ENCODE data around the gene RELA. TPM values are rescaled to one million over a fixed set of nuclear protein-coding genes. Genes with fewer than 3 reads are reported as not detected.
A peak's percentile ranks its signal among the peaks of the same experiment; 100 is the strongest.
"Not testable (repeated sequence)": the region's sequence is repeated elsewhere in the genome, so short reads cannot be mapped to it uniquely, and the experiment has no call there.

The RELA gene
- 10 to 100 TPM; 69.6 to 71.6 TPM for total RNA-seq

- peaks cover 23% of the 10 kb centered on the region for H3K36me3 Mint-ChIP-seq
- peak within 1 kb of the TSS; percentile 89 for H3K4me3 Mint-ChIP-seq
- H3K4me1 Mint-ChIP-seq: peaks cover 30% of the 10 kb centered on the region
- H3K27me3 Mint-ChIP-seq: no peaks in the 10 kb centered on the region
- peak; percentile 97 for DNase-seq
- peak within 1 kb of the TSS; percentile 95 for H3K27ac Mint-ChIP-seq
- no peaks in the 10 kb centered on the region for H3K9me3 Mint-ChIP-seq
Observed at GRCh38 chr11:65662799-65663638, at the start of gene RELA. TSS of gene RELA (minus strand) at chr11:65662916. CDS start at chr11:65662832, 84 bp downstream.

- peak; percentile 98 for DNase-seq
- peak within 1 kb of the TSS; percentile 95 for H3K4me3 Mint-ChIP-seq
- H3K9me3 Mint-ChIP-seq: no peaks in the 10 kb centered on the region
- H3K27me3 Mint-ChIP-seq: no peaks in the 10 kb centered on the region
- H3K27ac Mint-ChIP-seq: peak within 1 kb of the TSS; percentile 98
- peaks cover 24% of the 10 kb centered on the region for H3K4me1 Mint-ChIP-seq
- H3K36me3 Mint-ChIP-seq: peaks cover 26% of the 10 kb centered on the region
Observed at GRCh38 chr11:65711785-65712632, 49.3 kb upstream of the RELA start, which contains the start of gene KAT5. TSS of gene KAT5 (plus strand) at chr11:65712252. CDS start at chr11:65712268, 16 bp downstream.

- H3K4me3 Mint-ChIP-seq: no peak overlapping the region
- peaks cover 29% of the 10 kb centered on the region for H3K4me1 Mint-ChIP-seq
- peaks cover 21% of the 10 kb centered on the region for H3K36me3 Mint-ChIP-seq
- no peaks in the 10 kb centered on the region for H3K27me3 Mint-ChIP-seq
- H3K27ac Mint-ChIP-seq: no peak overlapping the region
- DNase-seq: no peak
- H3K9me3 Mint-ChIP-seq: no peaks in the 10 kb centered on the region
Observed at GRCh38 chr11:65710421-65710820, 47.7 kb upstream of the RELA start.

- Mint-ChIP-seq H3K36me3 (peaks cover 14% of the 10 kb centered on the region), H3K4me1 (peaks cover 24% of the 10 kb centered on the region), H3K9me3 (no peaks in the 10 kb centered on the region)
Observed at GRCh38 chr11:65709661-65710060, 46.9 kb upstream of the RELA start.

GRCh38 chr11:65708451-65708850, 45.7 kb upstream of the RELA start:
- Mint-ChIP-seq H3K9me3 (no peaks in the 10 kb centered on the region), H3K27me3 (peaks cover 3% of the 10 kb centered on the region), H3K4me3 (no peak overlapping the region), H3K36me3 (peaks cover 5% of the 10 kb centered on the region), H3K27ac (no peak overlapping the region), H3K4me1 (peaks cover 18% of the 10 kb centered on the region)
- no peak for DNase-seq

More at GRCh38 chr11:65709661-65710060, 46.9 kb upstream of the RELA start:
- H3K27me3 Mint-ChIP-seq: no peaks in the 10 kb centered on the region
- DNase-seq: no peak
- no peak overlapping the region for H3K27ac Mint-ChIP-seq
- no peak overlapping the region for H3K4me3 Mint-ChIP-seq

- H3K27ac Mint-ChIP-seq, H3K36me3 Mint-ChIP-seq, H3K4me3 Mint-ChIP-seq, H3K27me3 Mint-ChIP-seq, H3K9me3 Mint-ChIP-seq, DNase-seq: not testable (repeated sequence)
- peaks cover 11% of the 10 kb centered on the region for H3K4me1 Mint-ChIP-seq
Observed at GRCh38 chr11:65707002-65707401, 44.3 kb upstream of the RELA start.

DNA sequence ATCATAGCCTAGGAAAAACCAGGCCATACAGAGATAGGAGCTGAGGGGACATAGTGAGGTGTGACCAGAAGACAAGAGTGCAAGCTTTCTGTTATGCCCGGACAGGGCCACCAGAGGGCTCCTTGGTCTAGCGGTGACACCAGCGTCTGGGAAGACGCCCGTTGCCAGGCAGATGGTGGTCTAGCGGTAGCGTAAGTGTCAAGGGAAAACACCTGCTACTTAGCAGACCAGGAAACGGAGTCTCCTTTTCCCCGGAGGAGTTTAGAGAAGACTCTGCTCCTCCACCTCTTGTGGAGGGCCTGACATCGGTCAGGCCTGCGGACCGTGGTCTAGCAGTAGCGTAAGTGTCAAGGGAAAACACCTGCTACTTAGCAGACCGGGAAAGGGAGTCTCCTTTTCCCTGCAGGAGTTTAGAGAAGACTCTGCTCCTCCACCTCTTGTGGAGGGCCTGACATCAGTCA, 43.6 kb upstream of the RELA start:
- H3K27ac Mint-ChIP-seq: peak overlapping the region; percentile 26
- not testable (repeated sequence) for H3K36me3 Mint-ChIP-seq, H3K27me3 Mint-ChIP-seq, H3K9me3 Mint-ChIP-seq
- H3K4me1 Mint-ChIP-seq: peaks cover 11% of the 10 kb centered on the region
- H3K4me3 Mint-ChIP-seq: peak overlapping the region; percentile 26
- DNase-seq: peak; percentile 83

DNA sequence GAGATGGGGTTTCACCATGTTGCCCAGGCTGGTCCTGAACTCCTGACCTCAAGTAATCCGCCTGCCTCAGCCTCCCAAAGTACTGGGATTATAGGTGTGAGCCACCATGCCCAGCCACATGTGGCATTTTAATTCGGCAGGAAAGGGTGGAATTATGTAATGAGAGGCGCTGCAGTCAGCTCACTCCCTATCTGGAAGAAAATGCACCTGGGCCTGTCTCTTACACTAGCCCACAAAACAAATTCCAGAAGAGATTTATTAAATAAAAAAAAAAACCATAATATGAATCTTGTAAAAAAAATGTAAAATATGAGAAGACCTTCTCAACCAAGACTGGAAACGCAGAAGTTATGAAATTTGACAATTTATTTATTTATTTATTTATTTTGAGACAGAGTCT, 41.1 kb upstream of the RELA start:
- no peak overlapping the region for H3K27ac Mint-ChIP-seq
- H3K27me3 Mint-ChIP-seq: peaks cover 3% of the 10 kb centered on the region
- H3K4me3 Mint-ChIP-seq: no peak overlapping the region
- no peaks in the 10 kb centered on the region for H3K36me3 Mint-ChIP-seq
- DNase-seq: no peak
- peaks cover 8% of the 10 kb centered on the region for H3K4me1 Mint-ChIP-seq
- H3K9me3 Mint-ChIP-seq: no peaks in the 10 kb centered on the region

GRCh38 chr11:65701686-65702085, 39.0 kb upstream of the RELA start:
- Mint-ChIP-seq H3K4me3 (no peak overlapping the region), H3K27ac (no peak overlapping the region), H3K36me3 (no peaks in the 10 kb centered on the region), H3K9me3 (no peaks in the 10 kb centered on the region), H3K4me1 (peaks cover 4% of the 10 kb centered on the region), H3K27me3 (peaks cover 3% of the 10 kb centered on the region)
- no peak for DNase-seq

- H3K4me1 Mint-ChIP-seq: no peaks in the 10 kb centered on the region
- H3K27me3 Mint-ChIP-seq: peaks cover 3% of the 10 kb centered on the region
- no peak overlapping the region for H3K27ac Mint-ChIP-seq
- H3K36me3 Mint-ChIP-seq: no peaks in the 10 kb centered on the region
- no peak for DNase-seq
- no peaks in the 10 kb centered on the region for H3K9me3 Mint-ChIP-seq
- H3K4me3 Mint-ChIP-seq: no peak overlapping the region
Observed at GRCh38 chr11:65700399-65700798, 37.7 kb upstream of the RELA start.

- H3K4me3 Mint-ChIP-seq: no peak overlapping the region
Observed at GRCh38 chr11:65699306-65699705, 36.6 kb upstream of the RELA start.

GRCh38 chr11:65698205-65698604, 35.5 kb upstream of the RELA start:
- Mint-ChIP-seq H3K27ac (no peak overlapping the region), H3K27me3 (no peaks in the 10 kb centered on the region), H3K4me3 (no peak overlapping the region), H3K9me3 (no peaks in the 10 kb centered on the region), H3K4me1 (no peaks in the 10 kb centered on the region), H3K36me3 (no peaks in the 10 kb centered on the region)
- no peak for DNase-seq

More at GRCh38 chr11:65699306-65699705, 36.6 kb upstream of the RELA start:
- Mint-ChIP-seq H3K4me1 (no peaks in the 10 kb centered on the region), H3K27me3 (peaks cover 1% of the 10 kb centered on the region), H3K36me3 (no peaks in the 10 kb centered on the region), H3K9me3 (no peaks in the 10 kb centered on the region), H3K27ac (no peak overlapping the region)
- no peak for DNase-seq

DNA sequence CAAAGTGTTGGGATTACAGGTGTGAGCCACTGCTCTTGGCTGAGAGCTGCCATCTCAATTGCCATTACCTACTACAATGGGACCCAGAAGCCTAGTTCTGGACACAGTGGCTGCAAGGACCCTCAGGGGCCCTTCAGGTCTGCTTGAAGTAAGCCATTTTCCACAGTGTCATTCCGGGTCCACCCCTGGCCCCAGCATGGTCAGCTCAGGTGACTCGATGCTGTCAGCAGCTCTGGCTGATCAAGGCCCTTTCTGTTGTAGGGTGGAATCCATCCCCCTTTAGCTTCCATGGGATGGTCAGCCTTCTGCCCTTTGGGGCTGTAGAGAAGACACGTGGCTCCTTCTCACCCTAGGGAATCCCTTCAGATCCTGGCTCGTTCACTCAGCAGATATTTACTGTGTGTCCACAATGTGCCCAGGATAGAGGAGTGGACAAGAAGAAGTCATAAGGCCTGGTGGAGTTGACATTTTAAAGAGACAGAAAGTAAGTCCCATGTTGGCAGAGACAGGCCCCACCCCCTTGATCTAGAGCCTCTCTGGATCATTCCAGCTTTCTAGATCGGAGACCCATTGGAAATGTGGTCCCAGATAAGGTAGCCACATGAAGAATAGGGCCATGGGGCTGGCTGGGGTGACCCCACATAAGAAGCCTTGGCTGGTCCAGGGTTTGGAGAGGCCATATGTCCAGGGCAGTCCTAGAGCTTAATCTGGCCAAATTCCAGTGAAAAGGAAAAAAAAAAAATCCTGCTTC, 34.3 kb upstream of the RELA start:
- Mint-ChIP-seq H3K4me3 (no peak overlapping the region), H3K4me1 (peaks cover 3% of the 10 kb centered on the region), H3K27me3 (no peaks in the 10 kb centered on the region), H3K36me3 (no peaks in the 10 kb centered on the region), H3K9me3 (no peaks in the 10 kb centered on the region), H3K27ac (no peak overlapping the region)
- DNase-seq: no peak

- no peak overlapping the region for H3K27ac Mint-ChIP-seq
- no peaks in the 10 kb centered on the region for H3K9me3 Mint-ChIP-seq
- no peak overlapping the region for H3K4me3 Mint-ChIP-seq
- H3K36me3 Mint-ChIP-seq: no peaks in the 10 kb centered on the region
- DNase-seq: no peak
- peaks cover 3% of the 10 kb centered on the region for H3K4me1 Mint-ChIP-seq
- H3K27me3 Mint-ChIP-seq: no peaks in the 10 kb centered on the region
Observed at GRCh38 chr11:65695459-65696241, 32.9 kb upstream of the RELA start.
